Lung microvascular endothelial cell (primary cell): Measurements from ENCODE around the gene ZNF622. TPM values are rescaled to one million over a fixed set of nuclear protein-coding genes. Genes with fewer than 3 reads are reported as not detected.
"Not testable (repeated sequence)": the region's sequence is repeated elsewhere in the genome, so short reads cannot be mapped to it uniquely, and the experiment has no call there.

Source experiments
- DNase-seq, 2 donors: peaks; one replicate each; pipeline versions ENCODE4 v3.0.0 to v3.0.0-alpha.2; 2010; ENCODE audit warnings: low read depth in 2 of 2
- total RNA-seq: library from RNA; depleted of rRNA; stranded (reverse); fragments of >200 nt; gene quantifications from 2 replicates; pipeline ENCODE4 v1.2.1, GENCODE V29; 2014

Gene ZNF622
- total RNA-seq, 1 donor from 2014 or later: 33.5 TPM

- DNase-seq: no peak
Observed at GRCh38 chr5:16480821-16481538, 15.4 kb upstream of the ZNF622 start.

GRCh38 chr5:16480144-16480543 is 14.5 kb upstream of the ZNF622 start:
- DNase-seq: no peak

- no peak for DNase-seq
Observed at GRCh38 chr5:16477541-16477940, 11.9 kb upstream of the ZNF622 start.

- not testable (repeated sequence) for DNase-seq
Observed at GRCh38 chr5:16476417-16476816, 10.8 kb upstream of the ZNF622 start.

GRCh38 chr5:16471387-16471786 is 5.8 kb upstream of the ZNF622 start:
- DNase-seq: no peak

GRCh38 chr5:16467363-16468219 is 2.0 kb upstream of the ZNF622 start:
- peak in 1 of 2 donors; percentile 58 for DNase-seq

GRCh38 chr5:16464664-16465543 is 696 bp downstream of the ZNF622 start:
- peak in 1 of 2 donors; percentile 28 for DNase-seq

- no peak for DNase-seq
Observed at GRCh38 chr5:16464231-16464630, 1.4 kb downstream of the ZNF622 start.

- DNase-seq: peak in 1 of 2 donors; percentile 35
Observed at GRCh38 chr5:16461782-16462181, 3.8 kb downstream of the ZNF622 start.

GRCh38 chr5:16461026-16461425 is 4.6 kb downstream of the ZNF622 start:
- no peak for DNase-seq

GRCh38 chr5:16459451-16459850 is 6.1 kb downstream of the ZNF622 start:
- DNase-seq: no peak

GRCh38 chr5:16457853-16458252 is 7.7 kb downstream of the ZNF622 start:
- no peak for DNase-seq

- DNase-seq: no peak
Observed at GRCh38 chr5:16457451-16457850, 8.1 kb downstream of the ZNF622 start.

GRCh38 chr5:16456103-16456832 is 9.3 kb downstream of the ZNF622 start:
- DNase-seq: peak; percentile 67 to 78

- DNase-seq: no peak
Observed at GRCh38 chr5:16455668-16456067, 9.9 kb downstream of the ZNF622 start.

GRCh38 chr5:16454686-16455085 is 10.9 kb downstream of the ZNF622 start:
- no peak for DNase-seq

- no peak for DNase-seq
Observed at GRCh38 chr5:16453609-16454008, 12.0 kb downstream of the ZNF622 start.

- no peak for DNase-seq
Observed at GRCh38 chr5:16450163-16450562, 15.4 kb downstream of the ZNF622 start.

- no peak for DNase-seq
Observed at GRCh38 chr5:16446993-16447392, 18.6 kb downstream of the ZNF622 start.

GRCh38 chr5:16437977-16438376 is 27.6 kb downstream of the ZNF622 start:
- DNase-seq: peak in 1 of 2 donors; percentile 23
